Endothelial cell of umbilical vein (primary cell): ENCODE data around the gene DENND5B. TPM values are rescaled to one million over a fixed set of nuclear protein-coding genes. Genes with fewer than 3 reads are reported as not detected.

ENCODE experiments used
- BruUV-seq: library from RNA; stranded (reverse); fragments of 400-500 nt; replicated peaks from 2 replicates; lab custom pipeline; 2021; lab: Mats Ljungman, UMichigan
- CTCF ChIA-PET: fragments of 300-600, 350-600 bp; sonication (Branson Sonifier 250); formaldehyde crosslinking; loops from one replicate; lab custom pipeline; 2021; ENCODE audit warnings: antibody characterized with exemption, inconsistent platforms; lab: Charles Lee
- POLR2A ChIA-PET: fragments of 300-600, 350-600 bp; sonication (Branson Sonifier 250); formaldehyde crosslinking; loops from one replicate; lab custom pipeline; 2021; ENCODE audit warnings: antibody characterized with exemption, inconsistent platforms; lab: Charles Lee
- DNase-seq: peaks from one replicate; pipeline ENCODE4 v3.0.0-alpha.2; 2011; ENCODE audit warnings: low read depth, low spot score
- FAIRE-seq: peaks from 2 replicates; lab custom pipeline; 2011; peaks lifted over from hg19 to GRCh38; lab: Jason Lieb, UNC
- H2AFZ ChIP-seq: 2 replicates; pipeline ENCODE4 v1.6.0; 2012; ENCODE audit warnings: low read depth, low read length, control low read depth, inconsistent platforms
- H3K27ac ChIP-seq: 2 replicates; pipeline ENCODE4 v1.5.1; 2011; ENCODE audit warnings: low read depth, mild to moderate bottlenecking, control low read depth, low read length, moderate library complexity; ENCODE audit not compliant: insufficient read depth
- H3K27me3 ChIP-seq, 2 experiments: 2 replicates each; pipeline versions ENCODE4 v1.6.0 to v1.6.1; 2011; ENCODE audit warnings: low read length in 2 of 2, mixed read lengths in 1 of 2; ENCODE audit not compliant: control insufficient read depth in 2 of 2, insufficient read depth in 2 of 2
- H3K36me3 ChIP-seq, 2 experiments: 2 replicates in 1 of 2; 3 replicates in 1 of 2; pipeline ENCODE4 v1.5.1; 2011; ENCODE audit warnings: low read length in 2 of 2, mild to moderate bottlenecking in 1 of 2, moderate library complexity in 1 of 2; ENCODE audit not compliant: control insufficient read depth in 2 of 2, insufficient read depth in 2 of 2; ENCODE audit errors: extremely low read depth in 1 of 2
- H3K4me1 ChIP-seq: 3 replicates; pipeline ENCODE4 v1.5.1; 2011; ENCODE audit warnings: mild to moderate bottlenecking, low read length; ENCODE audit not compliant: control insufficient read depth, insufficient read depth; ENCODE audit errors: extremely low read depth
- H3K4me2 ChIP-seq: 2 replicates; pipeline ENCODE4 v1.6.1; 2011; ENCODE audit warnings: low read length, control low read depth, mixed read lengths; ENCODE audit not compliant: insufficient read depth
- H3K4me3 ChIP-seq, 3 experiments: fragments of 200-600 bp in 1 of 3; sonication (generic), shearing (Covaris generic) in 1 of 3; replicated peaks in 1 of 3; 2 replicates each; pipeline ENCODE4 v1.5.1; 2011 to 2016; ENCODE audit warnings: control low read depth in 3 of 3, low read length in 3 of 3, mild to moderate bottlenecking in 2 of 3, inconsistent platforms in 1 of 3, low read depth in 1 of 3, moderate library complexity in 1 of 3; ENCODE audit not compliant: insufficient read depth in 1 of 3
- H3K79me2 ChIP-seq: 2 replicates; pipeline ENCODE4 v1.6.0; 2012; ENCODE audit warnings: low read length, inconsistent platforms; ENCODE audit not compliant: control insufficient read depth, insufficient read depth
- H3K9ac ChIP-seq: replicated peaks from 2 replicates; pipeline ENCODE3; 2011; ENCODE audit warnings: low read length, control low read depth; ENCODE audit not compliant: insufficient read depth; ENCODE audit errors: extremely low read depth
- H3K9me1 ChIP-seq: replicated peaks from 3 replicates; pipeline ENCODE4 v1.6.0; 2011; ENCODE audit warnings: mild to moderate bottlenecking, low read length; ENCODE audit not compliant: control insufficient read depth, insufficient read depth; ENCODE audit errors: extremely low read depth
- H3K9me3 ChIP-seq: replicated peaks from 2 replicates; pipeline ENCODE4 v1.5.1; 2012; ENCODE audit warnings: low read length, inconsistent platforms; ENCODE audit not compliant: control insufficient read depth, insufficient read depth
- H4K20me1 ChIP-seq: replicated peaks from 2 replicates; pipeline ENCODE3; 2011; ENCODE audit warnings: mild to moderate bottlenecking, low read length; ENCODE audit not compliant: control insufficient read depth, insufficient read depth; ENCODE audit errors: extremely low read depth
- EZH2 ChIP-seq: IDR thresholded peaks from 2 replicates; pipeline ENCODE4 v1.6.1; 2012; ENCODE audit warnings: borderline replicate concordance, low read depth, mild to moderate bottlenecking, moderate library complexity, low read length, inconsistent platforms; ENCODE audit not compliant: severe bottlenecking
- FOS ChIP-seq: IDR thresholded peaks from 2 replicates; pipeline ENCODE4 v1.6.1; 2011; ENCODE audit warnings: mild to moderate bottlenecking, low read length, moderate library complexity, borderline replicate concordance; ENCODE audit not compliant: insufficient read depth
- GATA2 ChIP-seq: IDR thresholded peaks from 2 replicates; pipeline ENCODE4 v1.7.0; 2011; ENCODE audit warnings: low read depth, mild to moderate bottlenecking, moderate library complexity, mixed read lengths, low read length; ENCODE audit not compliant: insufficient read length, insufficient read depth
- JUN ChIP-seq: IDR thresholded peaks from 2 replicates; pipeline ENCODE4 v1.6.1; 2011; ENCODE audit warnings: borderline replicate concordance, low read depth; ENCODE audit not compliant: insufficient read length, insufficient read depth
- MAX ChIP-seq: IDR thresholded peaks from 2 replicates; pipeline ENCODE4 v1.6.1; 2011; ENCODE audit not compliant: insufficient read depth, insufficient read length
- MYC ChIP-seq: IDR thresholded peaks from one replicate; pipeline ENCODE4 v1.6.1; 2011; ENCODE audit warnings: mild to moderate bottlenecking, low read depth, low read length
- POLR2A ChIP-seq: IDR thresholded peaks from 2 replicates; pipeline ENCODE4 v1.6.1; 2012; ENCODE audit warnings: low read depth, mild to moderate bottlenecking, control low read depth, low read length
- POLR2AphosphoS5 ChIP-seq: IDR thresholded peaks from 2 replicates; pipeline ENCODE4 v1.6.1; 2012; ENCODE audit warnings: low read depth, mild to moderate bottlenecking, control low read depth, low read length, moderate library complexity; ENCODE audit not compliant: insufficient read depth
- dilution Hi-C: fragments of 300-500 bp; cut with MboI; formaldehyde crosslinking; loops from one replicate; pipeline ENCODE4 v1.15.0; 2019; ENCODE audit warnings: low sequenced_read_pairs; ENCODE audit not compliant: extremely low pct_ligation_motif_present
- intact Hi-C: fragments of 100-400 bp; cut with micrococcal nuclease; formaldehyde crosslinking; loops from one replicate; pipeline ENCODE4 v1.10.0; 2022
- polyA plus RNA-seq, 4 experiments: library from polyadenylated mRNA; depleted of rRNA in 3 of 4; stranded (reverse) in 3 of 4; unstranded in 1 of 4; fragments of >200 nt; gene quantifications; 2 replicates each; pipeline versions ENCODE4 v1.2.1 to v1.2.3, GENCODE V29; 2011 to 2012; ENCODE audit warnings: missing spikeins in 1 of 4
- total RNA-seq: library from RNA; stranded (reverse); gene quantifications from 2 replicates; pipeline ENCODE4 v1.2.3, GENCODE V29; 2021
- TF ChIP-seq, protein P1 (sequence below), 2 donors: IDR thresholded peaks; 1 replicate in 1 of 2; 2 replicates in 1 of 2; pipeline ENCODE4 v1.5.1; 2011; ENCODE audit warnings: low read length in 2 of 2, mild to moderate bottlenecking in 2 of 2, moderate library complexity in 2 of 2, control low read depth in 1 of 2, inconsistent platforms in 1 of 2, low read depth in 1 of 2; ENCODE audit not compliant: insufficient read depth in 1 of 2; ENCODE audit errors: extremely low read depth in 1 of 2

The DENND5B gene
- total and polyA plus RNA-seq, 2 donors (not counting 3 experiments of a cell fraction or from before 2014, with no cell fraction given) = 10.3 to 18.3 TPM

DNA sequence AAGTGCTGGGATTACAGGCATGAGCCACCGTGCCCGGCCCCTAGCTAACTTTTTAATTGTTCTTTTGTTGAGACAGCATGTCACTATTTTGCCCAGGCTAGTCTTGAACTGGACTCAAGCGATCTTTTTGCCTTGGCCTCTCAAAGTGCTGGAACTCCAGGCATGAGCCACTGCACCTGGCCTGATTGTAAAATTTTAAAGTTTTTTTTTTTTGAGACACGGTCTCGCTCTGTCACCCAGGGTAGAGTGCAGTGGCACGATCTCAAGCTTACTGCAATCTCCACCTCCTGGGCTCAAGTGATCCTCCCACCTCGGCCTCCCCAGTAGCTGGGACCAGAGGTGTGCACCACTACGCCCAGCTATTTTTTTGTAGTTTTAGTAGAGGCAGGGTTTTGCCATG lies 185.9 kb downstream of the DENND5B start:
- no peak for FAIRE-seq
- ChIA-PET CTCF (interaction anchor here (0.7 to 4.4 kb wide), 8 partner anchors 11 to 248 kb away, joined by 3 to 140 read pairs (median 10); partner anchors contain the start of gene DENND5B), POLR2A (no interaction called here)
- peaks cover 0 to 3% of the 10 kb centered on the region in 2 experiments for H3K36me3 ChIP-seq
- dilution Hi-C loops (no loop called here), intact Hi-C loops (loop anchor here (10.0 kb wide), 1 partner anchor 150 kb away; no protein-coding TSS in a partner anchor)
- H3K9ac ChIP-seq = no peak overlapping the region
- no TSS peak for BruUV-seq
- H3K27me3 ChIP-seq = no peaks in the 10 kb centered on the region
- no peak for DNase-seq
- no peaks in the 10 kb centered on the region for H3K9me1 ChIP-seq
- no peak overlapping the region for H3K27ac ChIP-seq
- no peaks in the 10 kb centered on the region for H4K20me1 ChIP-seq
- H3K9me3 ChIP-seq = no peaks in the 10 kb centered on the region
- H3K4me1 ChIP-seq = no peaks in the 10 kb centered on the region
- no peaks in the 10 kb centered on the region for H3K79me2 ChIP-seq
- no peak overlapping the region for H3K4me2 ChIP-seq
- no peak for TF ChIP-seq JUN
- no peak for TF ChIP-seq GATA2
- TF ChIP-seq POLR2AphosphoS5 = no peak
- no peak for TF ChIP-seq EZH2
- no peak for TF ChIP-seq MAX
- TF ChIP-seq MYC = no peak
- TF ChIP-seq, protein P1, sequence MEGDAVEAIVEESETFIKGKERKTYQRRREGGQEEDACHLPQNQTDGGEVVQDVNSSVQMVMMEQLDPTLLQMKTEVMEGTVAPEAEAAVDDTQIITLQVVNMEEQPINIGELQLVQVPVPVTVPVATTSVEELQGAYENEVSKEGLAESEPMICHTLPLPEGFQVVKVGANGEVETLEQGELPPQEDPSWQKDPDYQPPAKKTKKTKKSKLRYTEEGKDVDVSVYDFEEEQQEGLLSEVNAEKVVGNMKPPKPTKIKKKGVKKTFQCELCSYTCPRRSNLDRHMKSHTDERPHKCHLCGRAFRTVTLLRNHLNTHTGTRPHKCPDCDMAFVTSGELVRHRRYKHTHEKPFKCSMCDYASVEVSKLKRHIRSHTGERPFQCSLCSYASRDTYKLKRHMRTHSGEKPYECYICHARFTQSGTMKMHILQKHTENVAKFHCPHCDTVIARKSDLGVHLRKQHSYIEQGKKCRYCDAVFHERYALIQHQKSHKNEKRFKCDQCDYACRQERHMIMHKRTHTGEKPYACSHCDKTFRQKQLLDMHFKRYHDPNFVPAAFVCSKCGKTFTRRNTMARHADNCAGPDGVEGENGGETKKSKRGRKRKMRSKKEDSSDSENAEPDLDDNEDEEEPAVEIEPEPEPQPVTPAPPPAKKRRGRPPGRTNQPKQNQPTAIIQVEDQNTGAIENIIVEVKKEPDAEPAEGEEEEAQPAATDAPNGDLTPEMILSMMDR (IDR thresholded peaks at IDR 0.05; ENCODE audit: extremely low read depth in 1 of 2, insufficient read depth in 1 of 2, low read depth in 1 of 2, low read length in 2 of 2) = no peak
- TF ChIP-seq POLR2A = no peak
- TF ChIP-seq FOS = no peak
- no peak overlapping the region for H3K4me3 ChIP-seq
- no peak overlapping the region for H2AFZ ChIP-seq
